Loucy (cell line): ENCODE data around the gene JPH3.

Source experiments
- CTCF ChIP-seq: fragments of 200-600 bp; sonication (generic); conservative IDR thresholded peaks from 2 replicates; pipeline ENCODE4 v1.5.1; 2014; ENCODE audit warnings: mild to moderate bottlenecking, antibody characterized with exemption, low read length
- EZH2phosphoT487 ChIP-seq: fragments of 200-600 bp; IDR thresholded peaks from 2 replicates; pipeline ENCODE4 v1.6.1; 2018; ENCODE audit warnings: antibody characterized with exemption, mild to moderate bottlenecking, moderate library complexity, borderline replicate concordance

- TF ChIP-seq CTCF (no peak), EZH2phosphoT487 (no peak)
Measured at GRCh38 chr16:87601401-87601981, 817 bp upstream of the JPH3 start.
